GM15510 (cell line): ENCODE measurements around the gene LRTM2.

ENCODE experiments used
- POLR2A ChIP-seq: IDR thresholded peaks from 3 replicates; pipeline ENCODE4 v1.6.1; 2011; ENCODE audit warnings: borderline replicate concordance; ENCODE audit not compliant: insufficient read length; ENCODE audit errors: extremely low read depth

Gene LRTM2

DNA sequence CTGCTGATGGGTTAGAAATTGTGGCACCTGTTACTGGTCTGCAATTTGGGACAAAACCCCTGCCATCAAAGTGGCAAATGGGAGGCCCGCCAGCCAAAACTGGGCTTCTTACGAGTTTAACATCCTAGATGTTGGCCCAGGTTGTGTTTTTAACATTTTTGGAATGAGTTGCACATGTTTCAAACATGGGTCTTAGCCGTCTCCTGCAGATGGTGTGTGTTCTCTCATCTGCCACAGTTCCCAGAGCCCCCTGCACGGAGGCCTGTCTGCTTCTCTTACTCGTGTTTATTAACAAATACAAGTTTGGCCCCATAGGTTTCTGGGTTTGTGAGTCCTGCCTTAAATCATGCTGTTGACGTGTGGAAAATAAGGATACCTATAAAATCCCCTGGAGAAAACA is 51.6 kb downstream of the LRTM2 start:
- TF ChIP-seq POLR2A: no peak

DNA sequence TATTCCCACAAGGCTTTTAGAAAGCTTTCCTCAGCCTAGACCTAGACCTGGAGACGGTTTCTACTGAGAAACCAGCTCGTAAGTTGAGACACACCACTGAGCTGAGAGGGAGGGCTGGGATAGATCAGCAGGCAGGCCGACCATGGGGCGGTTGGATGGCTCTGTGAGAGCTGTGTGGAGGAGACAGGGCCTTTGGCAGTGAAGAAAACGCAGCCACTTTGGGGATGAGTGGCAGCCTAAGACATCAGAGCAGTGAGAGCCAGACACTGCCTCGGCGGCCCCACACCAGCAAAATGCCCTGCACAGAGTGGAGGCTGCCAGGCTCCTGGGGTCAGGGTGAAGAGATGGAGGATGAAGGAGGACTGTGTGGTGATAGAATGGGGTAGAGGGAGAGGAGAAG is 52.1 kb downstream of the LRTM2 start:
- no peak for TF ChIP-seq POLR2A

DNA sequence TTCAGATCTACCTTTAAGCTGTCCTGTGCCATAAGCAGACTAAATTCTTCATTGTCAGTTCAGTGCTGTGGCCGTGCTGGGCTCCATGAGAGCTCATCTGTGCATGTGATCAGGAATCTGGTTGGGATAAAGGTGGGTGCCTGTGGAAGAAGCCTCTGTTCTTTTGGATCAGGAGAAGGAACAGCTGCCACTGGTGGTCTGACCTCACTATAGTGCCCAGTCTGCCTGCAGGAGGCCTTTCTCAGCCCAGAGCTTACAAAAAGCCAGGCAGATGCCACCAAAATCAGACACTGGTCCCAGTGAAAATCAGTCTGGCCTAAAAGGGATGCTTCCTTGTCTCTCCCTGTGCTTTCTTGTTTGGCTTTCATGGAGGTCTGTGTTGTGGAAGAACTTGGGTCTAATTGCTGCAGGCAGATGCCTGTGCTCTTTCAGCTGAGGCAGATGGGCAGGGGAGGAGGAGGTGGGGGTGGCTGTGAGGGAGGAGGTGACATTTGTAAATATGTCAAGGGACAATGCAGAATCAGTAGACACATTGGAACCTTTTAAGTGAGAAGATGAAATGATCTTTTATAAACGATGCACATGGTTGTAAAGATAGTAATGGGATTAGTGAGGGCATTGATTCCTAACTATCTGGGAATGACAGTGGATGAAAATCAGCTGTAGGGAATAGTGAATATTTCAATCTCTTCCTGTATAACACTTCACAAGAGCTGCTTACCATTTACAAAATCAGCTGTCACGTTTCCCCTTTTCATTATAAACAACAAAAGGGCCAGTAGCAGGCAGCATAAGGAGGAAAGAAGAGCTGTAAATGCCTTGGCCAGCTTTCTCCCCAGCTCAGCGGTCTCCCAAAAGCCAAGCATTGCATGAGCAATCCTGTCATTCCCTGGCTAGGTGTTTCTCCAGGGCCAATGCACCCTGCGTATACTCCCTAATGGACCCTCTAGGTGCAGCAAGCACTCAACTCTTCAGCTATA is 53.5 kb downstream of the LRTM2 start:
- no peak for TF ChIP-seq POLR2A

DNA sequence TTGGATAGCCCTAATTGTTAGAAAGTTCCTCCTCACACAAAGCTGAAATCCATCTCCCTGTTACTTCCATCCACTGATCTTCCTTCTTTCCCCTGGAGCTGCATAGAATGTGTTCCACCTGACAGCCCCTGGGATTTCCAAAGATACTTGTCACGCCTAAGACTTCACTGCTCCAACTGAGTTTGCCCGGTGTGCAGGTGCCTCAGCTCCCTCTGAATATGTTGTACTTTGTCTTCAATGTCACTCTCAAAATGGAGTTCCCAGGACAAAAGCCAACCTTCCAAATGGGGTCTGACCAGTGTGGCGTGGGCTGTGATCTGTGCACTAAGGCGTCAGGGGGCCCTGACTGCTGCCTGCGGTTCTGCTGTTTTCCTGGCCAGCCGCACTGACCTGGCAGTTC is 55.2 kb downstream of the LRTM2 start:
- TF ChIP-seq POLR2A: no peak

DNA sequence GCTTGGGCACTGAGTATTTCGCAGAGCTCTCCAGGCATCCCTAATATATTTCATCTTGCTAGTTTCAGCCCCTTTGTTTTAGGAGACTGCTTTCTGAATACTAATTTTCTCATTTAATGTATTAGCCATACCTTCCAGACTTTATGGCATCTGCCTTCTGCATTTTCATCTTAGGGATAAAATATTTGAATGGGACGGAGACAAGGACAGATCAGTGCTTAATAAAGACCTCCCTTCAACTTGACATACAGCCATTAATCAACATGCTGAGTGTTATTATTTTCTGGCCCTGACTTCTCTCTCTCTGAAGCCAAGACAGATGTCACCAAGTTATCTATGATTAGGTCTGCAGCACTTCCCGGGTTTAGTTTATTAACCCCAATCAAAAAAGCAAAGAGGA is 55.7 kb downstream of the LRTM2 start:
- no peak for TF ChIP-seq POLR2A

DNA sequence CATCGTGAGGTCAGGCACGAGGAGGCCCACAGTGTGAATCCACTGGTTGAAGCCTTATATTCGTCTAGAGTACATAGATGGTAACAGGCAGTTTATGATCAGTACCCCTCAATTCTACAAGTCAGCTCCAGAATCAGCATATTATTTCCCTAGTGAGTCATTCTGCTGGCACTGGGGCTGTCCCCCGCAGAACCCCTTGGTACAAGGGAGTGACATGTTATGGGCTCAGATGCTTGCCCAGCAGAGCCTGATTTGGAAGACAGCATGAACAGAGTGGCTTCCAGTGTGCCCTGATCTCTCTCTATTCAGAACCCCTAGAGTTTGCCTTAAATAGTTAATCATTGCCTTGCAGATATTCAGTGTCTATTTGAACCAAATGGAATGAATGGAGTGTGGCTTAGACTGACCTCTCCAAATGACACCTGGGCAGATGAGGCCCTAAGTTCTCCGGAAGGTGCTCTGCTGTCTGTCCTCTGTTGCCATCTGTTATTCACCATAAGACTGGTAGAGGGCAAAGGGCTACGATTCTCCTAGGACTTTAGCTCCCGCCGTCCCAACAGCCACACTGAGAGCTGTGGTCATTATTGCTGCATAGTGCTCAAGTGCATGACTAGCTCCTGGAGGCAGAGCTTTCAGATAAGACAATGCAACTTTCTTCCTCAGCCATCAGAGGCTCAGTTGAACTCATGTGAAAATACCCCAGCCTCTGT is 57.0 kb downstream of the LRTM2 start:
- TF ChIP-seq POLR2A: no peak

DNA sequence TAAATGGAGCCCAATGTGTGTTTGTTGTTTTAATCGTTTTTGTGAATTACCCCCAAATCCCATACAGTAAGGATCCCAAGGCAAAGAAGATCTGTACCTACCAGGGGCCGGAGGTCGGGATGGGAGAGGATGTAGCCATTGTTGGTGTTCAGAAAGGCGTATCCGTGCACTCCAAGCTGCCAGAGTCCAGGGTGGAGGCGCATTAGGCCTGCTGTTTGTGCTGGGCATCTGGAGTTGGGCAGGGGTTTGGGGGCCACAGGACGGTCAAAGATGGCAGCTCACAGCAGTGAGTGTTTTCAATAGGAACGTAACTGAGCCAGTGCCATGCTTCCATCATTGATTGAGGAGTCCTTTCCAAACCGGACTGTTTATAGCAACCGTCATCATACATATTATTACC is 57.8 kb downstream of the LRTM2 start:
- TF ChIP-seq POLR2A: no peak

DNA sequence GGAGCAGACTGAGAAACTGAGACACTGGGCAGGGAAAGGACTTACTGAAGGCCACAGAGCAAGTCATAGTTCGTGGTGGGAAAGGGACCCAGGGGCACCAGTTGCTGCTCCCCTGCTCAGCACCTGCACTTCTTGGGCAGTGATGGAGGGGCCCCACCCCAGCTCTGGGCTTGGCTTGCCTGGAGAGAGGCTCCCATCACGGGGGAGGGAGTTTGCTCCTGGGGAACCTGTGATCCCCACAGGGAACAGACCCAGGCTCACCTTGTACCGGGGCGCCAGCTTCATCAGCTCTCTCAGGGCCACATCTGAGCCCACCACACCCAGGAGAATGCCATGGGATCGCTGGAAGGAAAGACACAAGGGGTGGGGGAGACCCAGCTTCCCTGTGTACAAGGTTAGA is 58.3 kb downstream of the LRTM2 start:
- TF ChIP-seq POLR2A: no peak

DNA sequence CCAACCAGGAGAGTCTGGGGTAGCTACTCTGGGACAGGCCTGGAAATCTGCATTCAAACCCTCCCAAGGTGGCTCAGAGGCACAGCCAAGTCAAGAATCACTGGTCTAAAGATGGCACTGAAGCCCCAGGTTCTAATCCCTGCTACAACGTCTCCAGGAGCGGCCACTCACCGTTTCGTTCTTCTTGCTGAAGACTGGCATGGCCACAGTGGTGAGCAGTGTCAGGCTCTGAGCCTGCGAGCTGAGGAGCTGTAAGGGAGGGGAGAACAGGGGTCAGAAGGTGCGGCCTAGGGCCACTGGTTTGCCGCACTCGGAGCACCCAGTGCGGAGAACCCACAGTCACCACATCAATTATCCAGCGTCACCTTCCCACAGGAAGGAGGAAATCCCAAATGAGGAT is 59.3 kb downstream of the LRTM2 start:
- TF ChIP-seq POLR2A: no peak

DNA sequence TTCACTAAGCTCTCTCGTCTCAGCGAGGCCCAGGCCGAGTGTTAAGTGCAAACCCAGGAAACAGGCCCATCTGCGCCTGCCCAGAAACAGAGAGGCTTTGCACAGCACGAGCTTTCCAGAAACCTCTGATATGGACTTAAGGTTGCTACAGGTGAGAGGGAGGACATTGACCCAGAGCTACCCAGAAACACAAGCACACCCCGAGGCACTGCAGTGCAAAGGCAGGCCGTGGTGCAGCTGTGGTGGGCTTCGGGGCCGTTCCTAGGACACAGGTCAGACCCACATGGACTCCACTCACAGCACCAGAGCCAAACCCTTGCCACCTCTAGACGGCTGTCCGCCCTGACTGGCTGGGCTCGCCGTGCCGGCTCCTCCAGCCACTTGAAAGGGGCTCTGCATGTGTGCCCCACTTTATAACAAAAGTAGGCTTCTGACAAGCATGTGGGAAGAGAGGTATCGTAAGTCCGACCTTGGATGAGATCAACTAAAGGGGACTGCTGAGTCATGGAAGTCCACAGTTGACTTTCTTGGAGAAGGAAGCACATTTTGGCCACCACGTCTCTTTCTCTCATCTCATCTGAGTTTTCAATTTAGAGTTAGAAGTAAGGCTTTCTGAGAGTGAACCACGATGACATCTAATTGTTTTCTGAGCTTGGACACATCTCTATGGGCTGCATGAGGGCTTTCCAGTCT is 59.9 kb downstream of the LRTM2 start:
- no peak for TF ChIP-seq POLR2A

DNA sequence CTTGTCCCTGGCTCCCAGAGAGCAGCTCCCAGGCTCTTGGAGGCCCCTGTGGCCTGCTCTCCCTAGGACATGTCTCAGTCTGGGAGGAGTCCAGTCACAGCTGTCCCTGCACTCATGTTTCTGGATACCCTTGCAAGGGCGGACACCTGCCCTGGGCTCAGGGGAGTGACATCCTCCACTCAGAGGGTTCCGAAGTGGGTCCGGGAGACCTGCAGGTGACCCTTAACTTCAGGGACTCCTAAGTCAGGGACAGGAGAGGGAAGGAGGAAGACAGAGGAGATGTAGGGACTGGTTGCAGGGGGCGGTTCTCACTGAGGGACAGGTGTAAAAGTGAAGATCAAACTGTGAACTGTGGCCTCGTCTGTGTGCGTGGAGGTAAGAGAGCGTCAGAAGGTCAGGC is 60.5 kb downstream of the LRTM2 start:
- TF ChIP-seq POLR2A: no peak

DNA sequence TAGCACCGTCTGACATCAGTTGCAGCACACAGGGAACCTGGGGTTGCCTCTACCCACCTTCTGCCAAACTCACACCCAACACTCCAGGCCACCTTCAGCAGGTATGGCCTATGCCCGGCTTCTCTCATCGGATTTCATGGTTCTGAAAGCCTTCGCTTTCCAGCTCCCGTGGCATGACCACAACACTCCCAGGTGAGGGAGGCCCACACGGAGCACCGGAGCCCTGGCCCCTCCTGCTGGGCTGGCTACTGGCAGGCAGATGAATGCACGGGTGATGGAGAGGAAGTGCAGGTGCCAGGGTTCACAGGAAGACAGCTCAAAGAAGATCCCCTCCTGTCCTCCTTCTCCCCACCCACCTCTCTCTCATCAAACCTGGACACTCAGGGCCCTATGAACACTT is 60.9 kb downstream of the LRTM2 start:
- no peak for TF ChIP-seq POLR2A

DNA sequence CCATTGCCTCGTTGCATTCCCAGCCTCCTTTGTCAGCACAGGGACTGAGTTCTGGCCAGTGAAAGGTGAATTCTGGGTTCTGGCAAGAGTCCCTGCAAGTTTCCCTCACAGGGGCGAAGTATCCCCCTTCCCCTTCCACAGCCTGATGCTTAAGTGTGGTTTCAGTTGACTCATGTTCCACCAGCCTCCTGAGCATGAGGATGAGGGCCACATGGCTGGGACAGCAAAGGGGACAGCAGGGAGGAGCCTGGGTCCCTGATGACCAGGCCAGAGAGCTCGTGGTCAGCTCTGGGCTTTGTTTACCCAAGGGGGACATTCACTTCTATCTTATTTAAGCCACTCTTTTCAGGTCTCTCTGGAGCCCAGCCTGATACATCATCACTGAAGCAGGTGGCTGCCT is 61.6 kb downstream of the LRTM2 start:
- TF ChIP-seq POLR2A: no peak

DNA sequence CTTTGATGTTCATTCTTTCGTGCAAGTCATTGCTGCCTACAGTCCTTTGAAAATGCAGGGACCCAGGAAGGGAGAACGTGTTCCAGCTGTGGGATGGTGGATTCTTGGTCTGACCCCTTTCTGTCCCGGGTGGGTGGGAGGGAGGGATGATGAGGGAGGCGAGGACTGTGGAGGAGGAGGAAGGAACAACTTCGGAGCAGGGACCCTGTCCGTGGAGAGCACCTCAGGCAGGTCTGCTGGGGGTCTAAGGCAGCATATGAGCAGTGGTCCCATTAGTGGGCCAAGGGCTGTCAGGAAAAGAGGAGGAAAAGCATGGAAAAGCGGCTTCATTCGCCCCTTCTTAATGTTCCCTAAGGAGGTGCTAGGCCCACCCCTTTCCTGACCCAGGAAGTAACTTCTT is 62.0 kb downstream of the LRTM2 start:
- TF ChIP-seq POLR2A: no peak

DNA sequence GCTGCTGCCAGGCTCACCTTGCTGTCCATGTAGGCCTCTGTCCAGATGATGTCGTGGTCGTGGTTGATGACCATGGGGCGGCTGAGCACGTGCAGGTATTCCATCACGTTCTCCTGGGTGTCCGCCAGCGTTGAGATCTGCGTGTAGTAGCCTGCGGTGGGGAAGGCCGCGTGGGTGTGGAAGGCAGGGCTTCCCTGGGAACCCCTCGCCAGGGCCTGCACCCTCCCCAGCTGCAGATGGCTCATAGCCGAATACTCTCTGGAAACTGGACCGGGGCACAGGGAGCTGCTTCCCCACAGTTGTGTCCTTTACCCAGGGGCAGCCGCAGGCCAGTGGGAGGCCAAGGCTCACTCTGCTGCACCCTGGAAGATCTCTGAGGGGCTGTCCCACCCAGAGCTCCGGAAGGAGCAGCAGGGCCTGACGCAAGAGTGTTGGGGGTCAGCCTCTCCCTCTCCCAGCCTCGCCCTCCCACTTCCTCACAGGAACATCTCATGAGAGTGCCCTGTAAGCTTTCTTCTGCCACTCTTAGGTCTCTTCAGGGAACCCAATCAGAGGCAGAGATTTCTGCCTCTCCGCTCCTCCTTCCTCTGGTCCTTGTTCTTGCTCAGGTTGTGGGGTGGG is 62.6 kb downstream of the LRTM2 start:
- TF ChIP-seq POLR2A: no peak
